CD4-positive, alpha-beta T cell treated with Interleukin-6 for 4 hours (primary cell): ENCODE measurements around the gene KIF15.
"Not testable (repeated sequence)": the region's sequence is repeated elsewhere in the genome, so short reads cannot be mapped to it uniquely, and the experiment has no call there.

Experiments used
- DNase-seq: peaks from one replicate; pipeline ENCODE4 v3.0.0-alpha.2; 2020; ENCODE audit warnings: mixed read lengths

KIF15 gene

DNA sequence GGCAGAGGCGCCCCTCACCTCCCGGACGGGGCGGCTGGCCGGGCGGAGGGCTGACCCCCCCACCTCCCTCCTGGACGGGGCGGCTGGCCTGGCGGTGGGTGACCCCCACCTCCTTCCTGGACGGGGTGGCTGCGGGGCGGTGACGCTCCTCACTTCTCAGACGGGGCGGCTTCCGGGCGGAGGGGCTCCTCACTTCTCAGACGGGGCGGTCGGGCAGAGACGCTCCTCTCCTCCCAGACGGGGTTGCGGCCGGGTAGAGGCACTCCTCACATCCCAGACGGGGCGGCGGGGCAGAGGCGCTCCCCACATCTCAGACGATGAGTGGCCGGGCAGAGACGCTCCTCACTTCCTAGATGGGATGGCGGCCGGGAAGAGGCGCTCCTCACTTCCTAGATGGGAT lies 59.6 kb downstream of the KIF15 start:
- not testable (repeated sequence) for DNase-seq

DNA sequence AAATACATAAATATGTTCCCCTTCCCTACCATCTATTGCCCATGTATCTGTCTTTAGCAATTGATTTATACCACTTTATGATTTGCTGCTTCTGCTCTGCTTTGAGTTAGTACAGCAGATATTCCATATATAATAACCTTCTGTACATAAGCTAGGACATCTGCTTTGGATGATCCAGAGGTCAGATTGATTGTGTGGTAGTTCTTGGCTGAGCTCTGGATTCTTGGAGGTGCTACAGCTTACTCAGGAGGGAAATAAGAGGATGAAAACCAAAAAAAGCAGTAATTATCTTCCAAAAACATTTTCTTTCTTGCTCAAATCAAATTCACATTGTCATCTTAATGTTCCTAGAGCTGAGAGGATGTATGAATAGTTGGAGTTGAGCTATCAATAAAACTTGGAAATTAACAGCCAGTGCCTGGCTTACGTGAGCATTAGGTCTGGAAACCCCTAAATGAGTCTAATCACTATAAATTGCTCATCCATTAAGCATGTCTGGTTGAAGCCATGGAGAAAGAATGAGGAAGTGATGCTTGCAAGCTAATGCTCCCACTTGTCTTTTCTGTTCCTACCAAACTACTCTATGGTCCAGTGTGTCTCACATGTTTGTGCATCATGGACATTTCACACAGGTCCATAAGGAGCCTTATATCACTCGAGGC lies 63.8 kb downstream of the KIF15 start:
- no peak for DNase-seq

DNA sequence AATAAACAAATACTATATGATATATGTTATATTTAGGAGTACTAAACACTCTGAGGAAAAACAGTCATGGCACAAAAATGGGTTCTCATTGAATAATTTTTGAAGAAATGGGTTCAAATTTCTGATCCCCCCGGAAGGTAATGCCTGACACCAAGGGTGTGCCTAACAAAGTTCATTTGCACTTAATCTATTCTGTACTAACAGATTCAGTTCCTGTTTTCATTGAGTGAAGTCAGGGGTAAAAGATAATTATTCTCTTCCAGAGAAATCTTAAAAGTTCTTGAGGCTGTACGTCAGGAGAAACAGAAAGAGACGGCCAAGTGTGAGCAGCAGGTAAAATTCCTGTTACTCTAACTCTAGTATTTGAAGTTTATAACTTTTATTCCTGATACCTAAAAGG lies 65.6 kb downstream of the KIF15 start:
- no peak for DNase-seq

DNA sequence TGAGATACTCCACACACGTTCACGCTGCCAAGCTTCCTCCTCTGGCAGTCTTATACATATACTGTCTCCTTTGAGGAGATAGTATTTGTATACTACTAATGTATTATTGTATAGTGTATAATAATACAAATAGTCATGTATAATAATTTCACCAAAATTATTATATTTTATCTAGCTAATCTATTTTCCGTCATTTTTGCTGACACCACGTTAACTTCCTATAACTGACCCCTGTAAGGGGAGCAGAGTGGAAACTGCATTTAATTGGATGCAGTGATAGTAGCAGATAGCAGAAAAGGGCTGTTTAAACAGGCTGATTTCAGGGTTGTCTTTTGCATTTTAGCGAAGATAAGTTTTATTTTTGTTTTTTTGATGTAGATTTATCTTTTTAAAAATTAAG lies 69.6 kb downstream of the KIF15 start:
- no peak for DNase-seq

DNA sequence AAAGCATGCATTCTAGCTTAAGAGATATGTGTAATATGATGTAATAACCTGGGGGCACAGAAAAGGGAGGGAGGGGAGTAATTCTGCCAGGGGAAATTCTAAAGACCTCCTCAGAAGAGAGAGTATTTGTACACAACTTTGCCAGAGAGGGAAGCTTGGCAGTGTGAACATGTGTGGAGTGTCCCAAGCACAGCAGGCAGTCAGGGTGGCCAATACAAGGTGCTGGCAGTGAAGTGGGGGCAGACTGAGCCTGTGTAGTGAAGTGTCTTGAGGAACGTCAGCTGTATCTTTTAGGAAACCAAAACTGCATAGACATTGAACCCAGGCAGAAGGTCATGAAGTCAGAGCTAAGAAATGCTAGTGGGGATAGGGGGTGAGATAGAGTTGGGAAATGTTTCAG lies 70.4 kb downstream of the KIF15 start:
- no peak for DNase-seq

DNA sequence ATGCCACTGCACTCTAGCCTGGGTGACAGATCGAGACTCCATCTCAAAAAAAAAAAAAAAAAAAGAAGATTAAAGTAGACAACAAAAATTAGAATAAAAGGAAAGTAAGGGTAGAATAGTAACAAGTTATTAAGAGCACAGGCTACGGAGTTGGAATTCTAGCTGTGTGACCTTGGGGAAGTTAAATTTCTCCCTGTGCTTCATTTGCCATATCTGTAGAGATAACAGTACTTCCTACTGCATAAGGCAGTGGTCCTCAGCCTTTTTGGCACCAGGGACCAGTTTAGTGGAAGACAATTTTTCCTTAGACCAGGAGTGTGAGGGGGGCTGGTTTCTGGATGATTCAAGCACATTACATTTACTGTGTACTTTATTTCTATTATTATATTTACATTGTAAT lies 71.4 kb downstream of the KIF15 start:
- DNase-seq = no peak

DNA sequence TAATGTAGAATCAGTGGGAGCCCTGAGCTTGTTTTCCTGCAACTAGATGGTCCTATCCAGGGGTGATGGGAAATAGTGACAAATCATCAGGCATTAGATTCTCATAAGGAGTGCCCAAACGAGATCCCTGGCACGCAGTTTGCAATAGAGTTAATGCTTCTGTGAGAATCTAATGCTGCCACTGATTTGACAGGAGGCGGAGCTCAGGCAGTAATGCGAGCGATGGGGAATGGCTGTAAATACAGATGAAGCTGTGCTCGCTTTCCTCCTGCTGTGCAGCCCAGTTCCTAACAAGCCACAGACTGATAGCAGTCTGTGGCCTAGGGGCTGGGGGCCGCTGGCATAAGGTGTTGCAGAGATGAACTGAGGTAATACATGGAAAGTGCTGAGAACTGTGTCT lies 71.8 kb downstream of the KIF15 start:
- no peak for DNase-seq

DNA sequence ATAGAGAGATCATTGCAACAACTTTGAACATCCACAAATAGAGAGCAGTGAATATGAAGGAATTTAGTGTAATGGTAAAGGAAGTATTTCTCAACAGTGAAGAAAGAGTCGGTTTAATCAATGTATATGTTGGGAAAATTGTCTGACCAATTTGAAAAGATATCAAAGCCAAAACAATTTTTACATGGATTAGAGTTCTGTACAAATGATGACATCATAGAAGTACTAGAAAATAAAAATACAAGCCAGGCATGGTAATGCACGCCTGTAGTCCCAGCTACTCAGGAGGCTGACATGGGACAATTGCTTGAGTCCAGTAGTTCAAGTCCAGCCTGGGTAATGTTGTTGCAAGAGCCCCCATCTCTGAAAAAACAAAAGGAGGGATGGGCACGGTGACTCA lies 74.1 kb downstream of the KIF15 start:
- no peak for DNase-seq

DNA sequence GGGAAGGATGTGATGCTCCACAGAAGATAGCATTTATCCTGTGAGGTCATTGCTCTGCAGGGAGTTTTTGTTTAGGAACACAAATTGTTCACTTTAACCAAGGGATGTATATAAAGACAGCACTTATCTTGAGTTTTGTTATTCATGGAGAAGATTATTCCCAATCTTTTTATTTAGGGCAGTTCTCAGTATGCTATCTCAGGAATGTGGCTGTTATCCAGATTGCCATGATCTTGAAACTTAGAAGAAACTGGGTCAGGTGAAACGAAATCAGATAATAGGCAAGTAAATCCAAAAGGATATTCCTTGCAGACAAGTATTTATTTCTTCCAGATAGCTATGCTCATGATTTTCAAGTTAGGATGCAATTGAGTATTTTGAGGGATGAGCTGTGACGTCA lies 80.8 kb downstream of the KIF15 start:
- DNase-seq = no peak

DNA sequence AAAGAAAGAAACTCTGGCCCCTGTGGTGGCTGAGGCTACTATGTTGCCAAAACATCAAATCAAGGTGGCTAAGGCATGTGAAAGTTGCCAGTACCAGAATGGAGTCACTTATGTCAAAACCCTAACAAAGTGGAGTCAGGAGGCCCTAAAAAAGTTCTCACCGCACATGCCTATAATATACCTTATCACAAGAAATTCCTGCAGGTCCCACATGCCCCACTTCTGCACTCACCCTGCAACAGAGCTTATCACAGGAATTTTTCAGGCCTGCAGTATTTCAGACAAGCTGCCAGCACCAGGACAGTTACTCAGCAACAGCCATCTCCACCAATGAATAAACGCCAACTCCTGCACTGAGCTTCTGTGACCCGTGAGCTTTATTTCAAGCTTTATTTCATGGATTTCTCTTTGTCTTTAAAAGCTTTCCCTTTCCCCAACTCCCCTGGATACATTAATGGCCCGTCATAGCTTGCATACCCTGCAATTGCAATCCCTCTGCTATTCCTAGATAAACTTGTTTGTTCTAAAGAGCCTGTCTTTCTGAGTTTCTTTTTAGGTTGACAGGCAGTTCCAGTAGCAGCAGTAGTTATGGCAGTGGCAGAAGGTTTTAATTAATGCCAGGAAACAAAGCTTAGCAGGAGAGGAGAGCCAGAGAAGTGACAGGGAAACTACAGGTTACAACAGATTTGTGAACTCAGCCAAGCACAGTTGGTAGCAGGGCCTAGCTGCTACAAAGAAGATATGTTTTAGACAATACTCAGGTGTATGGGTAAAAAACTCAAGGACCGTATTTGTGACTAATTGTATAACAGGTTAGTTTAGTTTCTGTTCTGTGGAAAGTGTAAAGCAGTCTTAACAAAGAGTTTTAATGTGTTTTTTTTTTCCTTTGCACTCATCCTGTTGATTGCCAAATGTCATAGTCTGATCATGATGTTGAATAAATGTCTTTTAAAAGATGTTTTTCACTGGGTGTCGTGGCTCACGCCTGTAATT lies 84.2 kb downstream of the KIF15 start:
- no peak for DNase-seq

DNA sequence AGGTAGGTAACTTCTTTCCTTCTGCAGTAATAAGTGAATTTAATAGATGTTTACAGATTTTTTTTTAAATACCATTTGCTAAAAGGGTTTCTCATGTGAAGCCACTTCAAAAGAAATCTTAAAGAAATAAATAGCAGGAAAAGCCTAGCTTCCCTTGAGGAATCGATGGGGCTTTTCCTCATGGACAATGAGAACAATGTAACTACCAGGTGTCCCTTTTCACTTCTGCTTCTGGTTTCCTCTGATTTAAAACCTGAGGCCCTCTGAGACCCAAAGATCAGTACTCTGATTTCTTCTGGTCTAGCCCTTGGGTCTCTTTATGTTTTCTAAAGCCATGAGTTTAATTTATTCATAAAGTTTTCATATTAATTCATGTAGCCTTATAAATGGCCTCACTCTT lies 87.0 kb downstream of the KIF15 start:
- DNase-seq = no peak

DNA sequence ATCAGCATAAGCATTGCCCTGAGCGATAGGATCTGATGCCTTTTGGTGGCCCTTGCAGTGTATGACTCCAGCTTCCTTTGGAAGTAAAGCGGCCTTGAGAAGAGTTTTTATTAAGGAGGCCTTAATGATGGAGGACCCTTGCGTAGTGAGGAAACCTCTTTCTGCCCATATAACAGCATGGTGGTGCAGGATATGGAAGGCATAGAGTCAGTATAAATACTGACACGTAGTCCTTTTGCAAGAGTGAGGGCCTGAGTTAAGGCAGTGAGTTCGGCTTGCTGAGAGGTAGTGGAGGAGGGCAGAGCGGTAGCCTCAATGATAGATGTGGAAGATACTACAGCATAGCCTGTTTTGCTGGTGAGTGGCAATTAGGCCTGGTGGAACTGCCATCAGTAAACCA lies 95.1 kb downstream of the KIF15 start:
- DNase-seq = not testable (repeated sequence)

DNA sequence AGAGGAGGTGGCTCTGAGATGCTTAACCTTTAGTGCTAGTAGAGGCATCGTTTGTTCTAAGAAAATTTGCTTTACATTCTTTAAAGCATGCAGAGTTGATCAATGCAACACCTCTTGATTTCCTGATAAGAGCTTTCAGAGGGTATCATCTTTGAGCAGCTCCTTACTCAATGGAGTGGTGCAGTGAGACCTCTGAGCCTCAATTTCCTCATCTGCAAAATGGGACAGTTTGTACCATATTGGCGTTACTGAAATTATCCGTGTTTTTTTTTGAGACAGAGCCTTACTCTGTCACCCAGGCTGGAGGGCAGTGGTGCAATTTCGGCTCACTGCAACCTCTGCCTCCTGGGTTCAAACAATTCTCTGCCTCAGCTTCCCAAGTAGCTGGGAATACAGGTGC lies 98.5 kb downstream of the KIF15 start:
- no peak for DNase-seq

DNA sequence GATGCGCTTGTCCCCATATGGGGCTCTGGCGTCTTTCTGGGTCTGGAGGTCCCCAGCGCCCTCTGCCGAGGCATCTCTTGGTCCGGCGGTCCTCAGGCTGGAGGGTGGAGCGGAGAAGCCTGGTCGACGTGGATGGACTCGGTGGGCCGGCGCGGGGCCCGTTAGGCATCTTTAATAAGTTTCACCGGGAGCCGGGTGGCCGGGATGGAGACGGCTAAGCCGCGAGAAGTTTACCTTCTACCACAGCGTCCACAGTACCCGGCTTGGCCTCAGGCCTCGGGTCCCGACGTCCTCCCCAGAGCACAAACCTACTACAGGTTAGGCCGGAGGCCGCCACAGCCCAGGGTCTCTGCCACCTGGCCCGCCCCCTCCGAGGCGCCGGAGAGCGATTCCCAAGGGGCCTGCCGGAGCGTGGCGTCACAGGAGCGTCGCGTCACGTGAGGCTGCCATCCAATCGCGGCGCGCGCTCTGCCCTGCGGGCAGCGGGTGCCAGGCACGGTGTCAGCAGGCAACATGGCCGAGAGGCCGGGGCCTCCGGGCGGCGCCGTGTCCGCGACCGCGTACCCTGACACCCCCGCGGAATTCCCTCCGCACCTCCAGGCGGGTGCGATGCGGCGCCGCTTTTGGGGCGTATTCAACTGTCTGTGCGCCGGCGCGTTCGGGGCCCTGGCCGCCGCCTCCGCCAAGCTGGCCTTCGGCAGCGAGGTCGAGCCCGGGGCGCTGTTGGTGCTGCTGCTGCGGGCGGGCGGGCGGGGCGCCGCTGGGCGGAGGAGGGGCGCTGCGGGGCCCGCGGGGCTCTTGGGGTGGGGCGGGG lies 100.0 kb downstream of the KIF15 start, which contains the start of gene TMEM42:
TMEM42 (plus strand) TSS at position 501 of the 814 bp plus-strand sequence; CDS start at position 514, 13 bp downstream.
- peak; percentile 91 for DNase-seq

DNA sequence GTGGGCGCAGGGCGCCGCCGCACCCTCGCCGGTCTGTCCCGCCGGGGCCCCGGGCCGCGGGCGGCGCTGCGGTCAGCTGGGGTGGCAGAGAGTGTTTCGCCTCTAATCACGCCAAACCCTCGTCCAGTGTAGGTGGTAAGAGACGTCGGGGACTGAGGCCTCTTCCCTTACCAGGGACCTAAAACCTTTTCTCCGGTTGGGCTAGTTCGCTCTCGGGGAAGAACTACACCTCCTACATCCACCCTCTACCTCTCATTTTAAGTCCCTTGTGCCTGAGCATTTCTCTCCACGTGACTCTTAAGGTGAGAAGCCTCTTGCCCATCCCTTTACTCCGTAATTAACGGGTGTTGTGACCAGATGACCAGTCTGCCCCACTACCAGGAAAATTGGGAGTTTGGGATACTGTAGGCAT lies 100.6 kb downstream of the KIF15 start:
- DNase-seq = no peak

DNA sequence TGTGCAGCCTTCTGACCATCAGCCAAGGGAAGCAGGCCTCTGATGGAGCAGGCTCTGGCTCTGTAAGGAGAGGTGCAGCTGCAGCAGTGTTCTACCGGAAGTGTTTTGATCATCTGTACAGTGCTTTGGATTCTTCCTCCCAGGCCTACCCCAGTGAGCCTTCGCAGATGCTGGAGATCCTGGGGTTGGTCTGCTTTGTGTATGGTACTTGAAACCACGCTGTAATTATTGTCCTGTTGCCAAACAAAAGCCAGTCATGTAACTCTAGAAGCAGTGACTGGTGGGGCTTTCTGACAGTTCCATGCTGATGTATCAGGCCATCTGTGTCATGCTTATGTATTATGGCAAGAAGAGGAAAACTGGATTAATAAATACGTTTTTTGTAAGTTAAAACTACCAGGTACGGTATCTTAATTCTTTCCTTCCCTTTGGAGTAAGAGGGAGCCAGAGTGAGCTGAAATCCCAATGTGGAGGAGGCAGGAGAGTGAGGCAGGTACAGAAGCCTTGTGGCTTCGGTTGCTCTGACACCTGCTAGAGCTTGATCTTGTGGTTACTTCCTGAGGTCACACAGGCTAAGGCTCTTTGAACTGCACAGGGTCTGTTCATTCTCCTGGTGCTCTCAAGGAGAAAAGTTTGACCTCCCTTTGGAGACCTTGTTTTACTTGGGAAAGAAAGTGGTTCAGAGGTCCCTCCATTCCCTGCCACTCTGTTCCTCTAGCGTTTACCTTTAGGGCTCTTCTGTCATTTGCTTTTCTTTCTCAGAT lies 103.9 kb downstream of the KIF15 start:
- peak; percentile 21 for DNase-seq

DNA sequence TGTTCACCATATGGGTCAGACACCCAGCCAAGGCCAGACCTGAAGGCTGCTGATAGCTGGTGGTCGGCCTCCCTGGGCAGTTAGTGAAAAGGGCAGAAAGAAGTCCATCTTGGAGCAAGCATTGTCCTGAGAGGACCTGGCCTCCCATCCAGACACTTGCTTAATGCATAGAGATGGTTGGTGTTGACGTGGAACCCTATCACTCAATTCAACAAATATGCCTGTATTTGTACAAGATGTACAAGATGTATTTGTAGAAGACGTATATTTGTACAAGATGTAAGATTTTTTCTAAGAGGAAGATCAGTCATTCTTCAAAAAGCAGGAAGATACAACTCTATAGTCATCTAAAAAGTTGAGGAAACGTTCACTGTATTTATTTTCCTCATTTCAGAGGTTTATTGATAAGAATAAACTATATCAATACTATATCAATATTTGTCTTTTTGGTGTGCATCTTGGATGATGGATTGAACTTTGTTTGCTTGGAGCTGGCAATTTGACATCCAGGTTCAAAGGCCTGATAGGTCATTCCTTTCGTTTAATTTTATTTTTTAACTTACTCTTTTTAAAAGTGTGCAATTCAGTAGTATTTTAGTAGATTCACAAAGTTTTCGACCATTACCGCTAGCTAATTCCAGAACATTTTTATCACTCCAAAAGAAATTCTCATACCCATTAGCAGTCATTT lies 106.0 kb downstream of the KIF15 start:
- DNase-seq = no peak

DNA sequence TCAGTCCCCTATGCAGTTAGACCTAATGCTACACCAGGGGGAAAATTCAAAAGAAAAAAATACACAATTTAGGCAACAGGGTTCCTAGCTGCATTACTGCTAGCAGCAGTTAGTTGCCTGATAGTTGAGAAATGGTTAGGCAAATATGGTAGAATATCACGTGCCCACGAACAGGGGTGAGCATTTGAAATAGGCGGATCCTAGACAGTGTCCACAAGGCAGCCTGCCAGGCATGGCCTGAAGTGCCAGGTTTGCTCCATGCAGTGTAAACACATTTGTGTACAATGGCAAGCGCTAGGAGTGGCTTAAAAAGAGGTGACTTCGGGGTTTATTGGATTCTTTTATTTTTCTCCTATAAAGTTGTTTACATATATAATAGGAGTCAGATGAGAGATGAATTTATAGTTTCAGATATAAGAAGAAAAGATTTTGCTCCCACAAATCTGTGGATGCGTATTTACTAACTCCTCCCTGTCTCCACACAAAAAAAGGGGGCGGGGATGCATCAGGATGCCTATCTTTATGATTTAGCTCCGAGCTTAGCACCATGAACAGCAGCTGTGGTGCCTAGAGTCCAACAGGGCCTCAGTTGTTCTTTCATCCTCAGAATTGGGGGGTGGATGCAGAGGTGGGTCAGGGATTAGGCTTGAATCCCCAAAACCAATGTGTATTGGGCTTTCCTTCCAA lies 108.9 kb downstream of the KIF15 start:
- DNase-seq = no peak

DNA sequence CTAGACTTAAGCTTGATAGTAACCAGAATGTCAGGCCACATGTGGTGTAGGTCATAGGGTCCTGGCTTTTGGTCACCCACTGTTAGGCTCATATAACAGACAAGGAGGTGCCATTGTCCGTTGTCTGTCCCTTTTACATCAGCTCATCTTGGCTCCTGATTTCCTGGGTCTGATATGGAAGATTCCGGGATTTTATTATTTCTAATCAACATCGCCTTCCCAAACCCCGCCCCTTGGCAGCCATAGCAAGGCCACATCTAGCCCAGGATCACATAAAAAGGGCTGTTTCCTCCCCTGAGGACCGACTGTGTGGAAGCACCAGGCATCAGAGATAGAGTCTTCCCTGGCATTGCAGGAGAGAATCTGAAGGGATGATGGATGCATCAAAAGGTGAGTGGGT lies 112.7 kb downstream of the KIF15 start, which contains the start of gene TGM4:
TGM4 (plus strand) TSS at position 301 of the 400 bp plus-strand sequence; CDS start at position 372, 71 bp downstream.
- no peak for DNase-seq

DNA sequence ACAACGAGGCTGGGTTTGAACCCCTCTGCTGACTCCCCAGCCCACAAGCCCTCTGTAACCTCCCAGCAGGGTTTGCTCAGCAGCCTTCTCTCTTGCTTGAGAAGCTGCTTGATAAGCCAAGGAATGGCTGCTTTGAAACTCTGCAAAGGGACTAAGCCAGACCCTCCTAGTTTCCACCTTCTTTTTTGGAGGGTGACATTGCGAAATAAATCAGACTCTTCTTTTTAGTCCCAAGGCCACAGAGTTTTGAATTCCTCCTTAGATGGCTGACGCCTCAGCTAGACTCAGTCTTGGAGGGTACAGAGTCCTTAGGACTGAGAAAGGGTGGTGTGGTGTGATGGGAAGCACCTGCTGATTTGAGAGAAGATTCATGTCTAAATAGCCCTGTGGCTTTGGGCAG lies 114.0 kb downstream of the KIF15 start:
- DNase-seq = no peak

DNA sequence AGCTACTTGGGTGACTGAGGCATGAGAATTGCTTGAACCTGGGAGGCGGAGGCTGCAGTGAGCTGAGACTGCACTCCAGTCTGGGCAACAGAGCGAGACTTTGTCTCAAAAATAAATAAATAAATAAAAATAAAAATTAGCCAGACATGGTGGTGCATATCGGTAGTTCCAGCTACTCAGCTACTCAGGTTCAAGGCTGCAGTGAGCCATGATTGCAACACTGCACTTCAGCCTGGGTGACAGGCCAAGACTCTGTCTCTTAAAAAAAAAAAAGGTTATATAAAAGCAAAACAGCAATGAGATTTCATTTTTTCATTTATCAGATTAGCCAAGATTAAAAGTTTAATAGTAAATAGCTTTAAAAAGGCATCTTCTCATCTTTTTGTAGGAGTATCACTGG lies 115.7 kb downstream of the KIF15 start:
- no peak for DNase-seq
